Measurements from ENCODE around the gene NFIL3.

GRCh38 chr9:91445135-91445534 lies 21.5 kb upstream of the NFIL3 start:
- no peak for TF ChIP-seq CTCF (IDR thresholded peaks at IDR 0.05; ENCODE audit: poor library complexity, severe bottlenecking)
- no peak for TF ChIP-seq EZH2 (IDR thresholded peaks at IDR 0.05; ENCODE audit: borderline replicate concordance, insufficient read depth, low read length, poor library complexity, severe bottlenecking)
- no peak for TF ChIP-seq TAF1 (IDR thresholded peaks at IDR 0.05; ENCODE audit: low read depth)
